Activated naive CD4-positive, alpha-beta T cell treated with anti-CD3 and anti-CD28 coated beads, Interleukin-2, amount 50 U/mL, for 72 hours (primary cell): Measurements from ENCODE around the gene EBF3. TPM values are rescaled to one million over a fixed set of nuclear protein-coding genes. Genes with fewer than 3 reads are reported as not detected.

ENCODE experiments used
- ATAC-seq, 2 donors: fragments of 150-1000 bp; cut with Tn5 transposase; 2 replicates each; pipeline ENCODE4 v1.10.0; 2021; ENCODE audit warnings: mild to moderate bottlenecking in 2 of 2, moderate library complexity in 2 of 2
- DNase-seq, 2 donors: peaks; one replicate each; pipeline ENCODE4 v3.0.0; 2021 to 2022; ENCODE audit warnings: low spot score in 2 of 2
- H3K27ac Mint-ChIP-seq, 2 donors: one replicate each; pipeline ENCODE4 v1.8.0; 2022; ENCODE audit warnings: mild to moderate bottlenecking in 2 of 2, mixed read lengths in 2 of 2
- H3K36me3 Mint-ChIP-seq, 2 donors: one replicate each; pipeline ENCODE4 v1.8.0; 2022; ENCODE audit warnings: mixed read lengths in 2 of 2
- H3K9me3 Mint-ChIP-seq, 2 donors: one replicate each; pipeline ENCODE4 v1.8.0; 2022; ENCODE audit warnings: mixed read lengths in 2 of 2
- total RNA-seq, 2 donors: library from RNA; stranded (reverse); gene quantifications; one replicate each; pipeline ENCODE4 v1.2.3, GENCODE V29; 2022

EBF3 gene
- total RNA-seq, 2 donors from 2014 or later, result not detected

GRCh38 chr10:129788215-129788614 is 175.9 kb downstream of the EBF3 start:
- peaks cover 29 to 47% of the 10 kb centered on the region in 2 donors for H3K9me3 Mint-ChIP-seq
- no peak for ATAC-seq

DNA sequence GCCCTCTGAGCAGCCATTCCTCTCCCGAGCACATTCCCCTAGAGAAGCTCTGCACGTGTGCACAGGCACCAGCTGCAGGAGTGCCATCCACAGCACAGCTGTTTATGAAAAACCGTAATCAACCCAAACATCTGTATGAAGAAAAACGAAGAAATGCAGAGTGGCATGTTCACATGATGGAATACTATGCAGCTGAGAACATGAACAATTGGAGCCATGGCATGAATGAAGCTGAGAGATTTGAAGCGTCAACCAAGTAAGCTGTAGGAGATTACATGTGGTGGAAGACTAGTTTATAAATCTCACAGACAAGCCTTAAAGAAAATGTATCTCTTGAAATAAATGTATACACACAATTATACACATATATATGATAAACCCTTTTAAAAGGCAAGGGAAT is 176.5 kb downstream of the EBF3 start:
- DNase-seq, result no peak
- no peak for ATAC-seq
- peaks cover 25 to 42% of the 10 kb centered on the region in 2 donors for H3K9me3 Mint-ChIP-seq
- H3K27ac Mint-ChIP-seq, result no peak overlapping the region
- H3K36me3 Mint-ChIP-seq, result peaks cover 14 to 36% of the 10 kb centered on the region in 2 donors

More at GRCh38 chr10:129788215-129788614, 175.9 kb downstream of the EBF3 start:
- no peak for DNase-seq
- Mint-ChIP-seq H3K27ac (no peak overlapping the region), H3K36me3 (peaks cover 20 to 43% of the 10 kb centered on the region in 2 donors)

DNA sequence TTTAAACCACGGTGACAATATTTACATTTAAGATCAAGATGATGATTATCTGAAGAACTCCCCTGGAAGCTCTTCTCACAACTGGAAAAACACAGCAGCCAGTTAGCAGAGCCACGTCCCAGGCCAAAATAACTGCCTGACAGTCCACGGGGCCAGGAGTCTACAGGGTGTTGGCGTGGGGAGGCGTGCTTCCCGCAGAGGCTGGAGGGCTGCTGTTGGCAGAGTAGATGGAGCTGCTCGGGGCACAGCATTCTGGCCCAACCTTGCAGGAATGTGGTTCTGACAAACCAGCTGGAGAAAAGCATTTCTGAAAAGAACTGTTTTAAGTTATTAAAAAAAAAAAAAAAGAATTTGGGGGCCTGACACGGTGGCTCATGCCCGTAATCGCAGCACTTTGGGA is 177.9 kb downstream of the EBF3 start:
- DNase-seq (no peak), ATAC-seq (no peak)
- Mint-ChIP-seq H3K36me3 (peaks cover 14 to 31% of the 10 kb centered on the region in 2 donors), H3K9me3 (peaks cover 14 to 29% of the 10 kb centered on the region in 2 donors), H3K27ac (no peak overlapping the region)

DNA sequence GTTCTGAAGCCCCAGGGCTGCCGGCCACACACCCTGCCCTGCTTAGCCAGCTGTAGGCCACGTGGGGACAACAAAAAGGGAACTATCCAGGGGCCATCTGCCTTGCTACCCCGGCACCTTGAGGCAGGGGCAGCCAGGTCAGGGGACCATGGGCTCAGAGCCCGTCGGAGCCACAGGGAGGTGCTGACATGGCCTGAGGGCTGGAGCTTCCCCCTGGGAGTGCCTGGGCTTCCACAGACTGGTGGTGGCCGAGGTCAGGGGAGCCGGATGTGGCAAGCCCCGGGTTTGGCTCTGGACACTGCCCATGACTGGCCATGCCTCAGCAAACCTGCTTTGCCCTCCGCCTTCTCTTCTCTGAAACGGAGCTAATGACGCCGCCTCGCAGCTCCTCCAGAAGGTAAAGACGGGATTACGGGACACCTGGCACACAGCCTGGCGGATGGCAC is 178.5 kb downstream of the EBF3 start:
- peaks cover 10 to 24% of the 10 kb centered on the region in 2 donors for H3K9me3 Mint-ChIP-seq
- DNase-seq (no peak), ATAC-seq (no peak)
- H3K27ac Mint-ChIP-seq, result no peak overlapping the region
- peaks cover 14 to 25% of the 10 kb centered on the region in 2 donors for H3K36me3 Mint-ChIP-seq

Other genes with a start within 250 kb of the EBF3 start
- 1 to 10 TPM in 1 of 2 donors, under 1 TPM in 1; 0.43 to 3.1 TPM for gene C10orf143, start 146.6 kb upstream of the EBF3 start, total RNA-seq
- 100 to 1,000 TPM in 1 of 2 donors, 10 to 100 TPM in 1; 94.1 to 103 TPM for gene GLRX3, start 172.1 kb upstream of the EBF3 start, total RNA-seq